SK-N-SH (cell line): ENCODE results near the gene PDE6B. TPM values are rescaled to one million over a fixed set of nuclear protein-coding genes. Genes with fewer than 3 reads are reported as not detected.

Experiments used
- CTCF ChIA-PET: fragments of 300-600, 350-600 bp; formaldehyde crosslinking; extraction: SDS; loops from one replicate; lab custom pipeline; 2021; lab: Yijun Ruan, JAX
- POLR2A ChIA-PET: fragments of 350-600 bp; sonication (Branson Sonifier 250); formaldehyde crosslinking; extraction: SDS; loops from one replicate; lab custom pipeline; 2020; ENCODE audit warnings: antibody characterized with exemption, inconsistent platforms; lab: Yijun Ruan, JAX
- DNase-seq: peaks from one replicate; pipeline ENCODE4 v3.0.0; 2012
- H2AFZ ChIP-seq: fragments of 200-600 bp; sonication (generic); 2 replicates; pipeline ENCODE4 v1.8.1; 2016; ENCODE audit warnings: antibody characterized with exemption, mild to moderate bottlenecking, low read depth
- H3F3A ChIP-seq: fragments of 200-600 bp; sonication (generic); replicated peaks from 2 replicates; pipeline ENCODE3; 2016; ENCODE audit warnings: antibody characterized with exemption, mild to moderate bottlenecking; ENCODE audit not compliant: insufficient read depth
- H3K27ac ChIP-seq, 2 experiments: fragments of 200-500 bp in 1 of 2; fragments of 200-600 bp in 1 of 2; sonication (Bioruptor generic) in 1 of 2; sonication (generic), shearing (Covaris generic) in 1 of 2; 2 replicates each; pipeline versions ENCODE4 v1.5.1 to v1.6.1; 2014 to 2016; ENCODE audit warnings: low read depth in 2 of 2, inconsistent platforms in 1 of 2, low read length in 1 of 2, mild to moderate bottlenecking in 1 of 2, mixed read lengths in 1 of 2
- H3K27me3 ChIP-seq: fragments of 200-600 bp; sonication (generic), shearing (Covaris generic); 2 replicates; pipeline ENCODE4 v1.6.1; 2016; ENCODE audit warnings: mixed run types; ENCODE audit not compliant: insufficient read depth
- H3K36me3 ChIP-seq, 2 experiments: fragments of 200-500 bp in 1 of 2; fragments of 200-600 bp in 1 of 2; sonication (Bioruptor generic) in 1 of 2; sonication (generic) in 1 of 2; replicated peaks in 1 of 2; 2 replicates each; pipeline versions ENCODE3 to v1.5.1; 2014 to 2016; ENCODE audit warnings: low read length in 1 of 2, mild to moderate bottlenecking in 1 of 2; ENCODE audit not compliant: insufficient read depth in 2 of 2, control insufficient read depth in 1 of 2
- H3K4me1 ChIP-seq, 2 experiments: fragments of 200-500 bp in 1 of 2; fragments of 200-600 bp in 1 of 2; sonication (Bioruptor generic) in 1 of 2; sonication (generic), shearing (Covaris generic) in 1 of 2; 2 replicates each; pipeline versions ENCODE4 v1.5.1 to v1.6.1; 2014 to 2016; ENCODE audit warnings: low read depth in 1 of 2, low read length in 1 of 2, mixed run types in 1 of 2; ENCODE audit not compliant: insufficient read depth in 2 of 2, control insufficient read depth in 1 of 2
- H3K4me2 ChIP-seq: fragments of 200-600 bp; sonication (generic), shearing (Covaris generic); 2 replicates; pipeline ENCODE4 v1.6.1; 2017; ENCODE audit warnings: mixed run types
- H3K4me3 ChIP-seq, 2 experiments: fragments of 200-500 bp in 1 of 2; fragments of 200-600 bp in 1 of 2; sonication (Bioruptor generic) in 1 of 2; sonication (generic), shearing (Covaris generic) in 1 of 2; 2 replicates each; pipeline versions ENCODE4 v1.5.1 to v1.8.1; 2014 to 2016; ENCODE audit warnings: low read depth in 2 of 2, inconsistent platforms in 1 of 2, low read length in 1 of 2, mild to moderate bottlenecking in 1 of 2, mixed read lengths in 1 of 2, moderate library complexity in 1 of 2
- H3K79me2 ChIP-seq: fragments of 200-600 bp; sonication (generic); 2 replicates; pipeline ENCODE4 v1.8.1; 2017; ENCODE audit warnings: mild to moderate bottlenecking; ENCODE audit not compliant: insufficient read depth
- H3K9ac ChIP-seq: fragments of 200-600 bp; sonication (generic); 2 replicates; pipeline ENCODE4 v1.6.1; 2017; ENCODE audit warnings: mixed run types
- H3K9me2 ChIP-seq: fragments of 200-600 bp; sonication (generic); 2 replicates; pipeline ENCODE4 v1.6.1; 2017; ENCODE audit warnings: mixed run types
- H3K9me3 ChIP-seq: fragments of 200-600 bp; sonication (generic); 2 replicates; pipeline ENCODE4 v1.6.1; 2017; ENCODE audit warnings: mixed run types, mild to moderate bottlenecking, moderate library complexity
- H4K20me1 ChIP-seq: fragments of 200-600 bp; sonication (generic); 2 replicates; pipeline ENCODE4 v1.6.1; 2017; ENCODE audit warnings: mild to moderate bottlenecking, mixed run types; ENCODE audit not compliant: insufficient read depth
- ELF1 ChIP-seq: IDR thresholded peaks from 2 replicates; pipeline ENCODE4 v1.4.0; 2012
- EP300 ChIP-seq, 2 experiments: IDR thresholded peaks; 2 replicates each; pipeline versions ENCODE4 v1.4.0 to v1.6.1; 2012; ENCODE audit warnings: borderline replicate concordance in 1 of 2, low read depth in 1 of 2, low read length in 1 of 2
- EZH2phosphoT487 ChIP-seq: fragments of 200-600 bp; sonication (generic); IDR thresholded peaks from 2 replicates; pipeline ENCODE4 v1.6.1; 2017; ENCODE audit warnings: low read depth, mixed run types, mild to moderate bottlenecking, antibody characterized with exemption, moderate library complexity, borderline replicate concordance
- FOXM1 ChIP-seq: IDR thresholded peaks from 2 replicates; pipeline ENCODE4 v1.4.0; 2012; ENCODE audit warnings: low read depth, mild to moderate bottlenecking
- GABPA ChIP-seq: IDR thresholded peaks from 2 replicates; pipeline ENCODE4 v1.4.0; 2012; ENCODE audit warnings: low read depth, mild to moderate bottlenecking
- JUND ChIP-seq: IDR thresholded peaks from 2 replicates; pipeline ENCODE4 v1.4.0; 2012
- MEF2A ChIP-seq: IDR thresholded peaks from 2 replicates; pipeline ENCODE4 v1.4.0; 2012; ENCODE audit warnings: low read depth, borderline replicate concordance
- NFIC ChIP-seq: IDR thresholded peaks from 2 replicates; pipeline ENCODE4 v1.4.0; 2012; ENCODE audit warnings: borderline replicate concordance
- NRF1 ChIP-seq: IDR thresholded peaks from 2 replicates; pipeline ENCODE4 v1.6.1; 2012; ENCODE audit warnings: low read depth, mild to moderate bottlenecking, low read length
- POLR2AphosphoS5 ChIP-seq: IDR thresholded peaks from 2 replicates; pipeline ENCODE4 v1.6.1; 2012; ENCODE audit warnings: low read depth, low read length
- RFX5 ChIP-seq: IDR thresholded peaks from 2 replicates; pipeline ENCODE4 v1.6.1; 2012; ENCODE audit warnings: mild to moderate bottlenecking, improper control_type of control experiment, low read length
- RXRA ChIP-seq: IDR thresholded peaks from 2 replicates; pipeline ENCODE4 v1.4.0; 2012; ENCODE audit warnings: low read depth, mild to moderate bottlenecking, borderline replicate concordance
- SMC3 ChIP-seq: IDR thresholded peaks from 2 replicates; pipeline ENCODE4 v1.6.1; 2012; ENCODE audit warnings: low read depth, low read length, improper control_type of control experiment
- TCF12 ChIP-seq: IDR thresholded peaks from 2 replicates; pipeline ENCODE4 v1.4.0; 2012
- WGBS: methylation state at CpG from one replicate; pipeline ENCODE4 v1.1.6; 2017; ENCODE audit warnings: low lambda C conversion rate; 5-methylcytosine and 5-hydroxymethylcytosine counted together
- polyA plus RNA-seq, 3 experiments: library from polyadenylated mRNA; depleted of rRNA; stranded (reverse); fragments of >200 nt; gene quantifications; 2 replicates each; pipeline ENCODE4 v1.2.3, GENCODE V29; 2012
- TF ChIP-seq, protein P1 (sequence below): IDR thresholded peaks from 2 replicates; pipeline ENCODE4 v1.6.1; 2012; ENCODE audit warnings: mild to moderate bottlenecking, low read depth, low read length, moderate library complexity
- TF ChIP-seq, protein P2 (sequence below): fragments of 150-350 bp; IDR thresholded peaks from 2 replicates; pipeline ENCODE4 v1.6.1; 2017; ENCODE audit warnings: antibody characterized with exemption, low read length, low read depth, borderline replicate concordance
- TF ChIP-seq, protein P3 (sequence below): fragments of 200-600 bp; sonication (generic); IDR thresholded peaks from 2 replicates; pipeline ENCODE4 v1.6.1; 2017; ENCODE audit warnings: antibody characterized with exemption, mild to moderate bottlenecking, moderate library complexity
- TF ChIP-seq, protein P4 (sequence below): IDR thresholded peaks from 2 replicates; pipeline ENCODE4 v1.4.0; 2012; ENCODE audit warnings: low read depth, borderline replicate concordance
- TF ChIP-seq, protein P5 (sequence below): fragments of 150-350 bp; IDR thresholded peaks from 2 replicates; pipeline ENCODE4 v1.6.1; 2016; ENCODE audit warnings: mild to moderate bottlenecking, low read depth, low read length

Gene PDE6B
- polyA plus RNA-seq, 1 of the 3 experiments (the other 2 are of a cell fraction), result 1.2 TPM

DNA sequence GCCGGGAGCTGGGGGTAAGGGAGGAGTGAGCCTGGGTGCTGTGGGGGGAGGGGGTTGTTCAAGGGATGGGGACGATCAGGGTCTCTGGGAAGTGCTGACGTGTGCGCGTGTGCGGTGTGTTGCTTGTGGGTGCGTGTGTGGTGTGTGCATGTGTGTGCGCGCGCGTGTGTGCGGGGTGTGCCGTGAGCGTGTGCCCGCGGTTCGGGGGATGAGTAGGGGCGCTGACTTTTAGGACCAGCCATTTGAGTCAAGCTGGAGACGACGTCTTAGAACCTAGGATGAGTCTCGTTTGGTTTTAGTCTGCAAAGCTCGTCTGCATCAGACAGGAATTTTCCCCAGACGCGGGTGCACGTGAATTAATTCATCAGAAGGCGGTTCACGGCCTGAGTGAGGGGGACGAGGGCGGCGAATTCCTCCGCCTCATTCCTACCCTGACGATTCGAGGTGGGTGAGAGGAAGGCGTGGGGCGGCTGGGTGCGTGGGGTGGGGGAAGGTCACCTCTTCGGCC, 48.3 kb upstream of the PDE6B start:
- Histone ChIP-seq H2AFZ (no peak overlapping the region), H4K20me1 (no peaks in the 10 kb centered on the region), H3K79me2 (no peaks in the 10 kb centered on the region), H3K27me3 (peaks cover 54% of the 10 kb centered on the region)
- CTCF ChIA-PET, result interaction anchor here (1.2 kb wide), 1 partner anchor 10 kb away, joined by 4 read pairs; no protein-coding TSS in a partner anchor
- WGBS, result 18% methylated on average over 32 of the region's 37 CpGs
- TF ChIP-seq, protein P1, sequence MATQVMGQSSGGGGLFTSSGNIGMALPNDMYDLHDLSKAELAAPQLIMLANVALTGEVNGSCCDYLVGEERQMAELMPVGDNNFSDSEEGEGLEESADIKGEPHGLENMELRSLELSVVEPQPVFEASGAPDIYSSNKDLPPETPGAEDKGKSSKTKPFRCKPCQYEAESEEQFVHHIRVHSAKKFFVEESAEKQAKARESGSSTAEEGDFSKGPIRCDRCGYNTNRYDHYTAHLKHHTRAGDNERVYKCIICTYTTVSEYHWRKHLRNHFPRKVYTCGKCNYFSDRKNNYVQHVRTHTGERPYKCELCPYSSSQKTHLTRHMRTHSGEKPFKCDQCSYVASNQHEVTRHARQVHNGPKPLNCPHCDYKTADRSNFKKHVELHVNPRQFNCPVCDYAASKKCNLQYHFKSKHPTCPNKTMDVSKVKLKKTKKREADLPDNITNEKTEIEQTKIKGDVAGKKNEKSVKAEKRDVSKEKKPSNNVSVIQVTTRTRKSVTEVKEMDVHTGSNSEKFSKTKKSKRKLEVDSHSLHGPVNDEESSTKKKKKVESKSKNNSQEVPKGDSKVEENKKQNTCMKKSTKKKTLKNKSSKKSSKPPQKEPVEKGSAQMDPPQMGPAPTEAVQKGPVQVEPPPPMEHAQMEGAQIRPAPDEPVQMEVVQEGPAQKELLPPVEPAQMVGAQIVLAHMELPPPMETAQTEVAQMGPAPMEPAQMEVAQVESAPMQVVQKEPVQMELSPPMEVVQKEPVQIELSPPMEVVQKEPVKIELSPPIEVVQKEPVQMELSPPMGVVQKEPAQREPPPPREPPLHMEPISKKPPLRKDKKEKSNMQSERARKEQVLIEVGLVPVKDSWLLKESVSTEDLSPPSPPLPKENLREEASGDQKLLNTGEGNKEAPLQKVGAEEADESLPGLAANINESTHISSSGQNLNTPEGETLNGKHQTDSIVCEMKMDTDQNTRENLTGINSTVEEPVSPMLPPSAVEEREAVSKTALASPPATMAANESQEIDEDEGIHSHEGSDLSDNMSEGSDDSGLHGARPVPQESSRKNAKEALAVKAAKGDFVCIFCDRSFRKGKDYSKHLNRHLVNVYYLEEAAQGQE, result no peak
- TF ChIP-seq TCF12 (no peak), NFIC (no peak), MEF2A (no peak), RFX5 (no peak), NRF1 (no peak), FOXM1 (no peak), SMC3 (no peak), POLR2AphosphoS5 (no peak), RXRA (no peak), EZH2phosphoT487 (no peak), ELF1 (no peak), GABPA (no peak), EP300 (IDR thresholded peaks at IDR 0.05; ENCODE audit: borderline replicate concordance in 1 of 2, low read depth in 1 of 2, low read length in 1 of 2) (no peak), JUND (no peak)
- TF ChIP-seq, protein P2, sequence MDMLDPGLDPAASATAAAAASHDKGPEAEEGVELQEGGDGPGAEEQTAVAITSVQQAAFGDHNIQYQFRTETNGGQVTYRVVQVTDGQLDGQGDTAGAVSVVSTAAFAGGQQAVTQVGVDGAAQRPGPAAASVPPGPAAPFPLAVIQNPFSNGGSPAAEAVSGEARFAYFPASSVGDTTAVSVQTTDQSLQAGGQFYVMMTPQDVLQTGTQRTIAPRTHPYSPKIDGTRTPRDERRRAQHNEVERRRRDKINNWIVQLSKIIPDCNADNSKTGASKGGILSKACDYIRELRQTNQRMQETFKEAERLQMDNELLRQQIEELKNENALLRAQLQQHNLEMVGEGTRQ, result no peak
- TF ChIP-seq, protein P3, sequence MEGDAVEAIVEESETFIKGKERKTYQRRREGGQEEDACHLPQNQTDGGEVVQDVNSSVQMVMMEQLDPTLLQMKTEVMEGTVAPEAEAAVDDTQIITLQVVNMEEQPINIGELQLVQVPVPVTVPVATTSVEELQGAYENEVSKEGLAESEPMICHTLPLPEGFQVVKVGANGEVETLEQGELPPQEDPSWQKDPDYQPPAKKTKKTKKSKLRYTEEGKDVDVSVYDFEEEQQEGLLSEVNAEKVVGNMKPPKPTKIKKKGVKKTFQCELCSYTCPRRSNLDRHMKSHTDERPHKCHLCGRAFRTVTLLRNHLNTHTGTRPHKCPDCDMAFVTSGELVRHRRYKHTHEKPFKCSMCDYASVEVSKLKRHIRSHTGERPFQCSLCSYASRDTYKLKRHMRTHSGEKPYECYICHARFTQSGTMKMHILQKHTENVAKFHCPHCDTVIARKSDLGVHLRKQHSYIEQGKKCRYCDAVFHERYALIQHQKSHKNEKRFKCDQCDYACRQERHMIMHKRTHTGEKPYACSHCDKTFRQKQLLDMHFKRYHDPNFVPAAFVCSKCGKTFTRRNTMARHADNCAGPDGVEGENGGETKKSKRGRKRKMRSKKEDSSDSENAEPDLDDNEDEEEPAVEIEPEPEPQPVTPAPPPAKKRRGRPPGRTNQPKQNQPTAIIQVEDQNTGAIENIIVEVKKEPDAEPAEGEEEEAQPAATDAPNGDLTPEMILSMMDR, result no peak
- TF ChIP-seq, protein P4, sequence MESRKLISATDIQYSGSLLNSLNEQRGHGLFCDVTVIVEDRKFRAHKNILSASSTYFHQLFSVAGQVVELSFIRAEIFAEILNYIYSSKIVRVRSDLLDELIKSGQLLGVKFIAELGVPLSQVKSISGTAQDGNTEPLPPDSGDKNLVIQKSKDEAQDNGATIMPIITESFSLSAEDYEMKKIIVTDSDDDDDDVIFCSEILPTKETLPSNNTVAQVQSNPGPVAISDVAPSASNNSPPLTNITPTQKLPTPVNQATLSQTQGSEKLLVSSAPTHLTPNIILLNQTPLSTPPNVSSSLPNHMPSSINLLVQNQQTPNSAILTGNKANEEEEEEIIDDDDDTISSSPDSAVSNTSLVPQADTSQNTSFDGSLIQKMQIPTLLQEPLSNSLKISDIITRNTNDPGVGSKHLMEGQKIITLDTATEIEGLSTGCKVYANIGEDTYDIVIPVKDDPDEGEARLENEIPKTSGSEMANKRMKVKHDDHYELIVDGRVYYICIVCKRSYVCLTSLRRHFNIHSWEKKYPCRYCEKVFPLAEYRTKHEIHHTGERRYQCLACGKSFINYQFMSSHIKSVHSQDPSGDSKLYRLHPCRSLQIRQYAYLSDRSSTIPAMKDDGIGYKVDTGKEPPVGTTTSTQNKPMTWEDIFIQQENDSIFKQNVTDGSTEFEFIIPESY, result no peak
- TF ChIP-seq, protein P5, sequence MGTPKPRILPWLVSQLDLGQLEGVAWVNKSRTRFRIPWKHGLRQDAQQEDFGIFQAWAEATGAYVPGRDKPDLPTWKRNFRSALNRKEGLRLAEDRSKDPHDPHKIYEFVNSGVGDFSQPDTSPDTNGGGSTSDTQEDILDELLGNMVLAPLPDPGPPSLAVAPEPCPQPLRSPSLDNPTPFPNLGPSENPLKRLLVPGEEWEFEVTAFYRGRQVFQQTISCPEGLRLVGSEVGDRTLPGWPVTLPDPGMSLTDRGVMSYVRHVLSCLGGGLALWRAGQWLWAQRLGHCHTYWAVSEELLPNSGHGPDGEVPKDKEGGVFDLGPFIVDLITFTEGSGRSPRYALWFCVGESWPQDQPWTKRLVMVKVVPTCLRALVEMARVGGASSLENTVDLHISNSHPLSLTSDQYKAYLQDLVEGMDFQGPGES, result no peak
- TF ChIP-seq, all 33 proteins: peak for 0
- Histone ChIP-seq H3K36me3 (no peaks in the 10 kb centered on the region), H3K4me3 (no peak overlapping the region), H3K27ac (no peak overlapping the region), H3K4me2 (no peak overlapping the region), H3K4me1 (no peaks in the 10 kb centered on the region; a peak in 1 of 4 replicates), H3F3A (no peaks in the 10 kb centered on the region), H3K9ac (no peak overlapping the region), H3K9me2 (no peaks in the 10 kb centered on the region), H3K9me3 (no peaks in the 10 kb centered on the region)
- POLR2A ChIA-PET, result no interaction called here
- DNase-seq, result peak; percentile 57
